Left lung (tissue), 10 donors: Measurements from ENCODE around the gene GTSE1. TPM values are rescaled to one million over a fixed set of nuclear protein-coding genes. Genes with fewer than 3 reads are reported as not detected.

Experiments
- ATAC-seq: fragments of 200-7000 bp; cut with Tn5 transposase; one replicate; pipeline ENCODE4 v1.9.1; 2020; ENCODE audit warnings: moderate library complexity
- DNase-seq, 4 donors: peaks; one replicate each; pipeline ENCODE4 v3.0.0-alpha.2; 2013 to 2020
- H3K27ac ChIP-seq, 2 donors: fragments of 200-600 bp; sonication (generic) in 1 of 2; one replicate each; pipeline versions ENCODE4 v1.5.0 to v1.8.0; 2020 to 2021
- H3K27me3 ChIP-seq, 2 donors: fragments of 200-600 bp; sonication (generic) in 1 of 2; one replicate each; pipeline versions ENCODE4 v1.5.0 to v1.8.0; 2020 to 2021
- H3K36me3 ChIP-seq, 2 donors: fragments of 200-600 bp; sonication (generic) in 1 of 2; one replicate each; pipeline versions ENCODE4 v1.5.0 to v1.8.0; 2020 to 2021
- H3K4me1 ChIP-seq, 2 donors: fragments of 200-600 bp; one replicate each; pipeline ENCODE4 v1.8.0; 2021
- H3K4me3 ChIP-seq, 2 donors: fragments of 200-600 bp; sonication (generic) in 1 of 2; one replicate each; pipeline versions ENCODE4 v1.5.0 to v1.8.0; 2020 to 2021; ENCODE audit warnings: mild to moderate bottlenecking in 1 of 2
- H3K9me3 ChIP-seq, 2 donors: fragments of 200-600 bp; sonication (generic) in 1 of 2; one replicate each; pipeline versions ENCODE4 v1.5.0 to v1.8.0; 2020 to 2021
- intact Hi-C, 2 donors: fragments of 100-400 bp; cut with DNase I; formaldehyde crosslinking; loops; one replicate each; pipeline versions ENCODE4 v1.11.2 to v1.14.2; 2022
- polyA plus RNA-seq, 6 donors: library from polyadenylated mRNA; unstranded; fragments of 120-200 nt; gene quantifications; one replicate each; pipeline ENCODE4 v1.2.1, GENCODE V29; 2013; ENCODE audit not compliant: insufficient read length in 6 of 6
- total RNA-seq, 2 donors: library from RNA; stranded (reverse); fragmentation: NEBNext Ultra II Directional; extraction: Animal tissue kit (Norgen Biotek cat#: 25700); gene quantifications; one replicate each; pipeline ENCODE4 v1.2.1, GENCODE V29; 2021
- TF ChIP-seq, protein P1 (sequence below), 2 donors: fragments of 200-600 bp; sonication (generic) in 1 of 2; IDR thresholded peaks; one replicate each; pipeline versions ENCODE4 v1.5.0 to v1.8.0; 2021; ENCODE audit warnings: antibody characterized with exemption in 2 of 2
- donor health status: DM: no; HTN: yes; CAD: no.
- donor health status: DM: no; HTN: no; CAD: no.

The GTSE1 gene
- total and polyA plus RNA-seq, 8 donors: 1.5 to 30.6 (median 15.3) TPM

DNA sequence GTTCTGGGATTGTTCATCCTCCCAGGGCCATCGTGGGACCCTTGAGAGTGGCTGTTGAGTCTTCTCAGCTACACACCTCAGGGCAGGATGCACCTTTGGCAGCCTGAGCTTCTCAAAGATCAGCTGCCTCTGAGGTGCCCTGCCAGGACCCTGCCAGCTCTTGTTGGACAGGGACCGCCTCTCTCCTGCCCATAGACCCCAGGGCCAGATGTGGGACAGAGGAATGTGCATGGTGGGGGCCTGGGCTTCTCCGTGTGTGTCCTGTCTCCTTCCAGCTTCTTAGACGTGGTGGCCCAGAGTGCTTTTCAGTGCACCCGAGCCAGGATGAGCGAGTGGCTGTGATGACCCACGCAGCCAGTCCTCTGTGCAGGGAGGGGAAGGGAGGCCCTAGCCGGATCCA lies 32.9 kb downstream of the GTSE1 start:
- TF ChIP-seq, protein P1, sequence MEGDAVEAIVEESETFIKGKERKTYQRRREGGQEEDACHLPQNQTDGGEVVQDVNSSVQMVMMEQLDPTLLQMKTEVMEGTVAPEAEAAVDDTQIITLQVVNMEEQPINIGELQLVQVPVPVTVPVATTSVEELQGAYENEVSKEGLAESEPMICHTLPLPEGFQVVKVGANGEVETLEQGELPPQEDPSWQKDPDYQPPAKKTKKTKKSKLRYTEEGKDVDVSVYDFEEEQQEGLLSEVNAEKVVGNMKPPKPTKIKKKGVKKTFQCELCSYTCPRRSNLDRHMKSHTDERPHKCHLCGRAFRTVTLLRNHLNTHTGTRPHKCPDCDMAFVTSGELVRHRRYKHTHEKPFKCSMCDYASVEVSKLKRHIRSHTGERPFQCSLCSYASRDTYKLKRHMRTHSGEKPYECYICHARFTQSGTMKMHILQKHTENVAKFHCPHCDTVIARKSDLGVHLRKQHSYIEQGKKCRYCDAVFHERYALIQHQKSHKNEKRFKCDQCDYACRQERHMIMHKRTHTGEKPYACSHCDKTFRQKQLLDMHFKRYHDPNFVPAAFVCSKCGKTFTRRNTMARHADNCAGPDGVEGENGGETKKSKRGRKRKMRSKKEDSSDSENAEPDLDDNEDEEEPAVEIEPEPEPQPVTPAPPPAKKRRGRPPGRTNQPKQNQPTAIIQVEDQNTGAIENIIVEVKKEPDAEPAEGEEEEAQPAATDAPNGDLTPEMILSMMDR (IDR thresholded peaks at IDR 0.05): no peak
- Histone ChIP-seq H3K27ac (no peak overlapping the region), H3K9me3 (no peaks in the 10 kb centered on the region), H3K27me3 (no peaks in the 10 kb centered on the region), H3K4me1 (peaks cover 0 to under 1% of the 10 kb centered on the region in 2 donors), H3K36me3 (peaks cover 0 to 38% of the 10 kb centered on the region in 2 donors), H3K4me3 (no peak overlapping the region)
- DNase-seq: no peak
- no peak for ATAC-seq
- intact Hi-C loops: no loop called here

DNA sequence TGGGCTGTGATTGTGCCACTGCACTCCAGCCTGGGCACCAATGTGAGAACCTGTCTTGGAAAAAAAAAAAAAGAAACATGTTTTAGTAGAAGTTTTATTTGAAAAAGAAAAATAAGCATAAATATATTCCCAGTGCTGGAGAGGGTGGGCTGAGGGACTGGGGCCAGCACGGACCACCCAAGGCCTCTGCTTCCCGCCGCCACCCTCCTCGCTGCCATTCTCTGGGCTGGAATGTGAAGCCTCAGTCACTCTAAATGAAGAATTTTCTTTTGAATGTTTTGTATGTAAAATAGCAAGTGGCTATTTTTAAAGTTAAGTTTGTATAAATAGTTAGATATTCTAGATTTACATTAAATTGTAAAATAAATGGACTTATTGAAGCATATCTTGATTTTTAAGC lies 33.8 kb downstream of the GTSE1 start:
- Histone ChIP-seq H3K27ac (no peak overlapping the region), H3K9me3 (no peaks in the 10 kb centered on the region), H3K4me3 (no peak overlapping the region), H3K4me1 (peaks cover 0 to 7% of the 10 kb centered on the region in 2 donors), H3K36me3 (peaks cover 0 to 35% of the 10 kb centered on the region in 2 donors), H3K27me3 (no peaks in the 10 kb centered on the region)
- intact Hi-C loops: no loop called here
- DNase-seq (no peak), ATAC-seq (no peak)
- TF ChIP-seq, protein P1 (IDR thresholded peaks at IDR 0.05): no peak

DNA sequence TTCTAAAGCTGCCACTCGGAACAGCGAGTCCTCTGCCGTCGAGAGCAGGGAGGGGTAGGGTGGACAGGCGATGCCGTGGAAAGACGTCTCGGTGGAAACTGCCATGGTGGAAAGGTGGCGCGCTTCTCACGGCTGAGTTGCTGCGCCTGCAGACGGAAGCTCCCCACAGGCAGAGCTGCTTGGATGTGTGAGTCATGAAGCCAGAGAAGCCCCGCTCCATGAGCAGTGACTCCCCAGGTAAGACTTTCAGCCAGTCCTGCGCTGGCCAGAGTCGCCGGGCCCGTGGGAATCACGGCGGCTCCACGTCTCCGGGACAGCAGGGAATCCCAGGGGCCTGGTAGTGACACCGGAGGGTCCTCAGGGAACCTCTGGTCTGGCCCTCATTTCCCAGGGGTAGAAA lies 34.8 kb downstream of the GTSE1 start:
- peaks cover 1 to 10% of the 10 kb centered on the region in 2 donors for H3K4me1 ChIP-seq
- H3K36me3 ChIP-seq: peaks cover 0 to 29% of the 10 kb centered on the region in 2 donors
- TF ChIP-seq, protein P1 (IDR thresholded peaks at IDR 0.05): no peak
- no peaks in the 10 kb centered on the region for H3K27me3 ChIP-seq
- no peak overlapping the region for H3K4me3 ChIP-seq
- DNase-seq (peak in 1 of 4 donors; percentile 50), ATAC-seq (no peak)
- intact Hi-C loops: no loop called here
- no peak overlapping the region for H3K27ac ChIP-seq
- no peaks in the 10 kb centered on the region for H3K9me3 ChIP-seq

DNA sequence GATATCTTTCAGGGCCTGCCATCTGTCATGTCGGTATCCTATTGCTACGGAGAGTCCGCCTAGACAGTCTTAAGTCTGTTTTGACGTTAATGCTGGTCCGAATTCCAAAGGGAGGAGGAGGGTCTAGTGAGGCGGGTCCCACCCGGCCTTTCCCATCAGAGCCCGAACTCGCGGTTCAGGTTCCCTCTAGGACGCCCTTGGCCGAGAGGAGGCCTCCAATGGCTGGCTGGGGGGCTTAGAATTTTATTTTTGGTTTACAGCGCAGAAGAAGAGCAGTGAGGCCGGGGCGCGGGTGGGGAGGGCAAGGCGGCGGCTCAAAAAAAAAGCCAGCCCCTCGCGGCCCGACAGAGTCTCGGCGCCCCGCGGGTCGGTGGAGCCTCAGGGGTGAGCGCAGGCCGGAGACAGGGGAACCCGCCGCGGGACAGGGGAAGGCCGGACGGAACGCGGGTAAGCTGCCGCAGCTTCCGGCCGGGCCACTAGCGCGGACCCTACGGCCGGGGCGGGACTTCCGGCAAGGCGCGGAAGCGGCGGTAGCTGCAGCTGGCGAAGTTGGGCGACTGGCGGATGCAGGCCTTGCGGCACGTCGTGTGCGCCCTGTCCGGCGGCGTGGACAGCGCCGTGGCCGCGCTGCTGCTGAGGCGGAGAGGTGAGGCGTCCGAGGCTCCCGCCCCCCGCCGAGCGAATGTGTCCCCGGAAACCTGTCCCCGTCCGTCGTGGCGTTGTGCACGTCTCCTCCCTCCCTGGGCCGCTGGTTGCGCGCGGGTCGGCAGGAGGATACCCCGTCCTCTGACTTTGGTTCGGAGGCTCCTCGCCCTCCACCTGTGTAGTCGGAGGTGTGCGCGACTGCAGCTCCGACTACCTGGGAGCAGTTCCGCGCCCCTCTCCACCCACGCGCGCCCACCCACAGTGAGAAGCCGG lies 38.8 kb downstream of the GTSE1 start, which contains the start of gene TRMU:
Gene TRMU (plus strand): TSS at position 514 of the 918 bp plus-strand sequence. CDS start 51 bp downstream, at position 565.
- Histone ChIP-seq H3K4me3 (peak within 1 kb of the TSS; percentile 90 to 99), H3K4me1 (peaks cover 6 to 20% of the 10 kb centered on the region in 2 donors), H3K36me3 (peaks cover 0 to 41% of the 10 kb centered on the region in 2 donors), H3K9me3 (no peaks in the 10 kb centered on the region), H3K27ac (peak within 1 kb of the TSS; percentile 89 to 90), H3K27me3 (no peaks in the 10 kb centered on the region)
- intact Hi-C loops: no loop called here
- TF ChIP-seq, protein P1 (IDR thresholded peaks at IDR 0.05): no peak
- ATAC-seq (peak; percentile 97), DNase-seq (peak; percentile 78 to 98 (median 88))
